Measurements from ENCODE around the gene GRIK3. TPM values are rescaled to one million over a fixed set of nuclear protein-coding genes. Genes with fewer than 3 reads are reported as not detected.

Gene GRIK3
- total and polyA plus RNA-seq, 12 donors: 0.09 to 3.1 (median 0.69) TPM

GRCh38 chr1:36762174-36762573 lies 272.1 kb downstream of the GRIK3 start:
- Histone ChIP-seq H3K36me3 (replicated peaks in 1 of 2) (no peaks in the 10 kb centered on the region), H3K9me3 (replicated peaks in 1 of 3) (no peaks in the 10 kb centered on the region), H3K4me1 (replicated peaks in 1 of 2) (no peaks in the 10 kb centered on the region), H3K27me3 (peaks cover 4% of the 10 kb centered on the region), H3K4me3 (no peak overlapping the region), H3K27ac (no peak overlapping the region)
- 60 to 75% (median 70%) methylated on average over 3 of the region's 3 CpGs for WGBS, 4 donors
- DNase-seq: no peak
- intact Hi-C loops (cut with DNase I): no loop called here
- TF ChIP-seq POLR2A (IDR thresholded peaks at IDR 0.05) (no peak), CTCF (IDR thresholded peaks at IDR 0.05) (no peak)

- peaks cover 4% of the 10 kb centered on the region for H3K27me3 ChIP-seq
- no peaks in the 10 kb centered on the region for H3K36me3 ChIP-seq (replicated peaks in 1 of 2)
- no peaks in the 10 kb centered on the region for H3K4me1 ChIP-seq (replicated peaks in 1 of 2)
- DNase-seq: no peak
- intact Hi-C loops (cut with DNase I): no loop called here
- no peaks in the 10 kb centered on the region for H3K9me3 ChIP-seq (replicated peaks in 1 of 3)
- no peak overlapping the region for H3K27ac ChIP-seq
- H3K4me3 ChIP-seq: no peak overlapping the region
- TF ChIP-seq POLR2A (IDR thresholded peaks at IDR 0.05): no peak
- TF ChIP-seq CTCF (IDR thresholded peaks at IDR 0.05): no peak
Observed at GRCh38 chr1:36761113-36761512, 273.2 kb downstream of the GRIK3 start.

GRCh38 chr1:36760081-36760480 lies 274.2 kb downstream of the GRIK3 start:
- Histone ChIP-seq H3K27ac (no peak overlapping the region), H3K36me3 (replicated peaks in 1 of 2) (no peaks in the 10 kb centered on the region), H3K4me3 (no peak overlapping the region), H3K9me3 (replicated peaks in 1 of 3) (no peaks in the 10 kb centered on the region), H3K27me3 (peaks cover 4% of the 10 kb centered on the region), H3K4me1 (replicated peaks in 1 of 2) (no peaks in the 10 kb centered on the region)
- intact Hi-C loops (cut with DNase I): no loop called here
- WGBS, 4 donors: 58 to 68% (median 62%) methylated on average over 3 of the region's 3 CpGs
- no peak for TF ChIP-seq CTCF (IDR thresholded peaks at IDR 0.05)
- DNase-seq: no peak

- intact Hi-C loops (cut with DNase I): no loop called here
- H3K36me3 ChIP-seq (replicated peaks in 1 of 2): no peaks in the 10 kb centered on the region
- no peaks in the 10 kb centered on the region for H3K4me1 ChIP-seq (replicated peaks in 1 of 2)
- TF ChIP-seq POLR2A (IDR thresholded peaks at IDR 0.05) (no peak), CTCF (IDR thresholded peaks at IDR 0.05) (no peak)
- H3K9me3 ChIP-seq (replicated peaks in 1 of 3): no peaks in the 10 kb centered on the region
- H3K27ac ChIP-seq: no peak overlapping the region
- 80 to 95% (median 92%) methylated on average over 5 of the region's 5 CpGs for WGBS, 4 donors
- H3K27me3 ChIP-seq: peaks cover 4% of the 10 kb centered on the region
- DNase-seq: no peak
- no peak overlapping the region for H3K4me3 ChIP-seq
Observed at GRCh38 chr1:36759355-36759754, 275.0 kb downstream of the GRIK3 start.
